IPS-18a (cell line): ENCODE results near the gene ADM.

Experiments
- H3K27ac ChIP-seq: one replicate; pipeline ENCODE4 v1.5.1; 2013; ENCODE audit warnings: low read length
- H3K27me3 ChIP-seq: one replicate; pipeline ENCODE4 v1.6.1; 2013; ENCODE audit warnings: mild to moderate bottlenecking, low read length; ENCODE audit not compliant: control insufficient read depth, insufficient read depth
- H3K36me3 ChIP-seq: one replicate; pipeline ENCODE4 v1.6.1; 2013; ENCODE audit warnings: low read depth, low read length; ENCODE audit not compliant: control insufficient read depth
- H3K4me1 ChIP-seq: one replicate; pipeline ENCODE4 v1.6.1; 2013; ENCODE audit warnings: low read depth, low read length; ENCODE audit not compliant: control insufficient read depth
- H3K4me3 ChIP-seq: one replicate; pipeline ENCODE4 v1.5.1; 2013; ENCODE audit warnings: low read length
- H3K9ac ChIP-seq: one replicate; pipeline ENCODE4 v1.6.1; 2013; ENCODE audit warnings: mild to moderate bottlenecking, low read length, moderate library complexity
- H3K9me3 ChIP-seq: one replicate; pipeline ENCODE4 v1.6.1; 2013; ENCODE audit warnings: low read depth, low read length; ENCODE audit not compliant: control insufficient read depth

The ADM gene

GRCh38 chr11:10317151-10317755 lies 12.4 kb downstream of the ADM start:
- H3K9me3 ChIP-seq = no peaks in the 10 kb centered on the region
- H3K27me3 ChIP-seq = no peaks in the 10 kb centered on the region
- no peak overlapping the region for H3K27ac ChIP-seq
- no peaks in the 10 kb centered on the region for H3K36me3 ChIP-seq
- peaks cover 19% of the 10 kb centered on the region for H3K4me1 ChIP-seq
- no peak overlapping the region for H3K9ac ChIP-seq
- H3K4me3 ChIP-seq = no peak overlapping the region

- H3K36me3 ChIP-seq = no peaks in the 10 kb centered on the region
- H3K4me3 ChIP-seq = no peak overlapping the region
- no peak overlapping the region for H3K9ac ChIP-seq
- H3K4me1 ChIP-seq = peaks cover 24% of the 10 kb centered on the region
- no peak overlapping the region for H3K27ac ChIP-seq
- H3K9me3 ChIP-seq = no peaks in the 10 kb centered on the region
- no peaks in the 10 kb centered on the region for H3K27me3 ChIP-seq
These were observed 13.1 kb downstream of the ADM start for GRCh38 chr11:10317776-10318526.

GRCh38 chr11:10318527-10318802 lies 13.6 kb downstream of the ADM start:
- H3K27ac ChIP-seq = no peak overlapping the region
- H3K4me1 ChIP-seq = peaks cover 29% of the 10 kb centered on the region
- no peak overlapping the region for H3K4me3 ChIP-seq
- no peaks in the 10 kb centered on the region for H3K36me3 ChIP-seq
- H3K9me3 ChIP-seq = no peaks in the 10 kb centered on the region
- no peaks in the 10 kb centered on the region for H3K27me3 ChIP-seq
- H3K9ac ChIP-seq = no peak overlapping the region

GRCh38 chr11:10319702-10320558 lies 15.1 kb downstream of the ADM start:
- Histone ChIP-seq H3K9me3 (no peaks in the 10 kb centered on the region), H3K27me3 (no peaks in the 10 kb centered on the region), H3K4me1 (peaks cover 37% of the 10 kb centered on the region), H3K4me3 (no peak overlapping the region), H3K9ac (no peak overlapping the region), H3K27ac (no peak overlapping the region), H3K36me3 (no peaks in the 10 kb centered on the region)

- Histone ChIP-seq H3K36me3 (no peaks in the 10 kb centered on the region), H3K9me3 (no peaks in the 10 kb centered on the region), H3K27me3 (no peaks in the 10 kb centered on the region), H3K27ac (no peak overlapping the region), H3K4me3 (no peak overlapping the region), H3K4me1 (peaks cover 37% of the 10 kb centered on the region), H3K9ac (no peak overlapping the region)
These were observed 16.0 kb downstream of the ADM start for GRCh38 chr11:10320736-10321465.

GRCh38 chr11:10322401-10322800 lies 17.5 kb downstream of the ADM start:
- Histone ChIP-seq H3K9me3 (no peaks in the 10 kb centered on the region), H3K4me1 (peaks cover 30% of the 10 kb centered on the region), H3K36me3 (no peaks in the 10 kb centered on the region), H3K9ac (no peak overlapping the region), H3K4me3 (no peak overlapping the region), H3K27ac (no peak overlapping the region), H3K27me3 (no peaks in the 10 kb centered on the region)

GRCh38 chr11:10322830-10323792 lies 18.2 kb downstream of the ADM start:
- H3K9ac ChIP-seq = no peak overlapping the region
- peaks cover 22% of the 10 kb centered on the region for H3K4me1 ChIP-seq
- H3K4me3 ChIP-seq = no peak overlapping the region
- no peak overlapping the region for H3K27ac ChIP-seq
- no peaks in the 10 kb centered on the region for H3K9me3 ChIP-seq
- H3K36me3 ChIP-seq = no peaks in the 10 kb centered on the region
- H3K27me3 ChIP-seq = no peaks in the 10 kb centered on the region

- Histone ChIP-seq H3K36me3 (no peaks in the 10 kb centered on the region), H3K27ac (no peak overlapping the region), H3K9me3 (no peaks in the 10 kb centered on the region), H3K27me3 (no peaks in the 10 kb centered on the region), H3K4me3 (no peak overlapping the region), H3K9ac (no peak overlapping the region), H3K4me1 (peaks cover 19% of the 10 kb centered on the region)
These were observed 18.9 kb downstream of the ADM start for GRCh38 chr11:10323793-10324170.

GRCh38 chr11:10324474-10324873 lies 19.6 kb downstream of the ADM start:
- Histone ChIP-seq H3K36me3 (no peaks in the 10 kb centered on the region), H3K9me3 (no peaks in the 10 kb centered on the region), H3K27ac (no peak overlapping the region), H3K4me3 (no peak overlapping the region), H3K4me1 (peaks cover 19% of the 10 kb centered on the region), H3K27me3 (no peaks in the 10 kb centered on the region), H3K9ac (no peak overlapping the region)

- no peaks in the 10 kb centered on the region for H3K9me3 ChIP-seq
- peaks cover 19% of the 10 kb centered on the region for H3K4me1 ChIP-seq
- no peaks in the 10 kb centered on the region for H3K36me3 ChIP-seq
- H3K27ac ChIP-seq = no peak overlapping the region
- H3K9ac ChIP-seq = no peak overlapping the region
- no peaks in the 10 kb centered on the region for H3K27me3 ChIP-seq
- no peak overlapping the region for H3K4me3 ChIP-seq
These were observed 20.6 kb downstream of the ADM start for GRCh38 chr11:10325277-10326011.
